ENCODE data around the gene IER3.
"Not testable (repeated sequence)": the region's sequence is repeated elsewhere in the genome, so short reads cannot be mapped to it uniquely, and the experiment has no call there.

Gene IER3

GRCh38 chr6:30767944-30768301, 23.6 kb upstream of the IER3 start:
- DNase-seq: no peak

GRCh38 chr6:30767158-30767943, 23.0 kb upstream of the IER3 start:
- DNase-seq: no peak

- no peak for DNase-seq
Observed at GRCh38 chr6:30766461-30767157, 22.3 kb upstream of the IER3 start.

GRCh38 chr6:30765495-30765894, 21.1 kb upstream of the IER3 start:
- not testable (repeated sequence) for DNase-seq

- DNase-seq: not testable (repeated sequence)
Observed at GRCh38 chr6:30764490-30765043, 20.2 kb upstream of the IER3 start.

- peak; percentile 72 for DNase-seq
Observed at GRCh38 chr6:30763618-30764489, 19.5 kb upstream of the IER3 start.

GRCh38 chr6:30763155-30763617, 18.8 kb upstream of the IER3 start:
- no peak for DNase-seq

- DNase-seq: no peak
Observed at GRCh38 chr6:30761791-30762429, 17.6 kb upstream of the IER3 start.

- DNase-seq: no peak
Observed at GRCh38 chr6:30760549-30760948, 16.2 kb upstream of the IER3 start.

GRCh38 chr6:30759575-30760239, 15.4 kb upstream of the IER3 start:
- DNase-seq: no peak

GRCh38 chr6:30757261-30757904, 13.0 kb upstream of the IER3 start:
- DNase-seq: no peak

- DNase-seq: not testable (repeated sequence)
Observed at GRCh38 chr6:30756405-30757003, 12.2 kb upstream of the IER3 start.

- DNase-seq: no peak
Observed at GRCh38 chr6:30754631-30755030, 10.3 kb upstream of the IER3 start.

- DNase-seq: no peak
Observed at GRCh38 chr6:30752157-30752927, 8.0 kb upstream of the IER3 start.

- no peak for DNase-seq
Observed at GRCh38 chr6:30750379-30750668, 6.0 kb upstream of the IER3 start.

- no peak for DNase-seq
Observed at GRCh38 chr6:30749554-30750378, 5.4 kb upstream of the IER3 start.

- DNase-seq: no peak
Observed at GRCh38 chr6:30748851-30749540, 4.6 kb upstream of the IER3 start.

- no peak for DNase-seq
Observed at GRCh38 chr6:30747902-30748769, 3.8 kb upstream of the IER3 start.

Measured in COR-L47 (cell line).